ENCODE results near the gene PDE3B.
"Not testable (repeated sequence)": the region's sequence is repeated elsewhere in the genome, so short reads cannot be mapped to it uniquely, and the experiment has no call there.

PDE3B gene

DNA sequence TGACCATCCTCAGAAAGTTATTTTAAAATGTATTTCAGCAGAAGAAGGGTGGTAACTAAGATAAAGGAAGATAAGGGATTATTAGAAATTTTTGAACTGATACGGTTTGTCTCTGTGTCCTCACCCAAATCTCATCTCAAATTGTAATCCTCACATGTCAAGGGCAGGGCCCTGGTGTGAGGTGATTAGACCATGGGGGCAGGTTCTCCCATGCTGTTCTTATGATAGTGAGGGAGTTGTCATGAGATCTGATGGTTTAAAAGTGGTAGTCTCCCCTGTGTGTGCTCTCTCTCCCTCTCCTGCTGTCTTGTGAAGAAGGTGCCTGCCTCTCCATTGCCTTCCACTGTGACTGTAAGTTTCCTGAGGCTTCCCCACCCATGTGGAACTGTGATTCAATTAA is 212.3 kb downstream of the PDE3B start:
- TF ChIP-seq, protein P1, sequence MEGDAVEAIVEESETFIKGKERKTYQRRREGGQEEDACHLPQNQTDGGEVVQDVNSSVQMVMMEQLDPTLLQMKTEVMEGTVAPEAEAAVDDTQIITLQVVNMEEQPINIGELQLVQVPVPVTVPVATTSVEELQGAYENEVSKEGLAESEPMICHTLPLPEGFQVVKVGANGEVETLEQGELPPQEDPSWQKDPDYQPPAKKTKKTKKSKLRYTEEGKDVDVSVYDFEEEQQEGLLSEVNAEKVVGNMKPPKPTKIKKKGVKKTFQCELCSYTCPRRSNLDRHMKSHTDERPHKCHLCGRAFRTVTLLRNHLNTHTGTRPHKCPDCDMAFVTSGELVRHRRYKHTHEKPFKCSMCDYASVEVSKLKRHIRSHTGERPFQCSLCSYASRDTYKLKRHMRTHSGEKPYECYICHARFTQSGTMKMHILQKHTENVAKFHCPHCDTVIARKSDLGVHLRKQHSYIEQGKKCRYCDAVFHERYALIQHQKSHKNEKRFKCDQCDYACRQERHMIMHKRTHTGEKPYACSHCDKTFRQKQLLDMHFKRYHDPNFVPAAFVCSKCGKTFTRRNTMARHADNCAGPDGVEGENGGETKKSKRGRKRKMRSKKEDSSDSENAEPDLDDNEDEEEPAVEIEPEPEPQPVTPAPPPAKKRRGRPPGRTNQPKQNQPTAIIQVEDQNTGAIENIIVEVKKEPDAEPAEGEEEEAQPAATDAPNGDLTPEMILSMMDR (IDR thresholded peaks at IDR 0.05; ENCODE audit: insufficient read depth, low read length, missing control alignments), result no peak
- POLR2A ChIA-PET, result no interaction called here
- CTCF ChIA-PET, result no interaction called here

DNA sequence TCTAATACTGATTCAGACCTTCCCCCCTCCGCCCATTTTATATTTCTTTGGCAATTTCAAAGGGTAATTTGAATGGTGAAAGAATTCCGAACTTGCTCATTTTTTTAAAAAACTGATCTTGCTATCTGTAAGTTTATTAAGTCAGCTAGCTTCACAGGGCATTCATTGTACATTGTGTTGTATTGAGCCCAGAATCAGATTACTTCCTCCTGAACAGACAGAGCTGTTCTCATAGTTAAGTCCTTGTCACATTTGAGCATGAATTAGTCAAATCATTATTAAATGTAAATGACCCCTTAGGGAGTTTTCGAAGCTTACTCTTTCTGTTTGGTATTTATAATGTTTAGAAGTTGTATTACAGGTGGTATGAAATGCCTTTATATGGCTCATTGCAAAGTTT is 214.0 kb downstream of the PDE3B start:
- no peak overlapping the region for H3K4me3 ChIP-seq (ENCODE audit: low read depth, low read length)
- POLR2A ChIA-PET, result no interaction called here
- TF ChIP-seq, protein P1 (IDR thresholded peaks at IDR 0.05; ENCODE audit: insufficient read depth, low read length, missing control alignments), result no peak
- CTCF ChIA-PET, result no interaction called here
- no peak for DNase-seq (ENCODE audit: low read depth, low spot score)

More for the DNA sequence above, 212.3 kb downstream of the PDE3B start:
- no peak for DNase-seq (ENCODE audit: low read depth, low spot score)
- H3K4me3 ChIP-seq (ENCODE audit: low read depth, low read length), result no peak overlapping the region

DNA sequence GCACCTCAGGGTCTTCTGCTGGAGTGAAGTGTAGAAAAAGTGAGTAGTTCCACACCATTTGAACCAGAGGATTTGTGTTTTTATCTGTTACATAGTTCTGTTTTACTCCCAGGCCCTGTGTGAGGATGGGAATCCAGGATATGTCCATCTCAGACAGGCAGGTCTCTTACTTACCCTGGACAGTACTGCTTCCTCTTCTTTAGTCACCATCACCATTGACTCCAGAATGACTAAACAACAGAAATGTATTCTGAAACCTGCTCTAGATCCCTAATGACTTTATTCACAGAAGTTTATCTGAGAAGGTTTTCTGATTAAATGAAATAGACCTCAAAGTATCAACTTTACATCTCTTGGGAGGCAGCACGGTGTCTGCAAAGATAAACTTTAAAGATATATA is 214.8 kb downstream of the PDE3B start:
- no peak overlapping the region for H3K4me3 ChIP-seq (ENCODE audit: low read depth, low read length)
- TF ChIP-seq, protein P1 (IDR thresholded peaks at IDR 0.05; ENCODE audit: insufficient read depth, low read length, missing control alignments), result no peak
- DNase-seq (ENCODE audit: low read depth, low spot score), result no peak
- ChIA-PET POLR2A (no interaction called here), CTCF (no interaction called here)

DNA sequence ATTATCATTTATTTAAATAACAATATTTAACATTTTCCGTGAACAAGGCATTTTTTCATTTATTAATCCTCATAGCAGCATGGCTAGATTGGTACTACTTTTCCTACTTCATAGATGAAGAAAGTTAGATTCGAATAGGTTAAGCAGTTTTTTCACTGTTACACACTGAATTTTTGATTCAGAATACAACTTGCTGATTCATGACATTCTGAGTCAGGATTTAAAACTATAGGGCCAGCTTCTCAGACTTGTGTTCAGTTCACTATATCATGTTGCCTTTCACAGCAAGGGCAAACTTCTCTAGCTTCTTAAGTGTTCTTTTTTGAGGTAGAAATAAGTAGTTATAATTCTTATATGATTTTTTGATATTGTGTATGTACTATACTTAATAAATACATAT is 216.9 kb downstream of the PDE3B start:
- DNase-seq (ENCODE audit: low read depth, low spot score), result no peak
- no peak overlapping the region for H3K4me3 ChIP-seq (ENCODE audit: low read depth, low read length)
- TF ChIP-seq, protein P1 (IDR thresholded peaks at IDR 0.05; ENCODE audit: insufficient read depth, low read length, missing control alignments), result no peak
- ChIA-PET CTCF (interaction anchor here (1.0 kb wide), 1 partner anchor 31 kb away, joined by 3 read pairs; no protein-coding TSS in a partner anchor), POLR2A (no interaction called here)

DNA sequence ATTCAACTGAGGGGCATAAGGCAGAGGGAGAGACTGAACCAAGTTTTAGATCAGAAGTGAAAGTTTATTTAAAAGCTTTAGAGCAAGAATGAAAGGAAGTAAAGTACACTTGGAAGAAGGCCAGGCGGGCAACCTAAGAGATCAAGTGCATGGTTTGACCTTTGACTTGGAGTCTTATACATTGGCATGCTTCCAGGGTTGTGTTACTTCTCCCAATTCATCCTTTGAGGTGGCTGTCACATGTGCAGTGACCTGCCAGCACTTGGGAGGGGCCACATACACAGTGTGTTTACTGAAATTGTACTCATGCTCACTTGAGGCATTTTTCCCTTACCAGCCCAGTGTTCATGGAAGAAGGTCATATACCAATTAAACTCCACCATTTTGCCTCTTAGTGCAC is 218.1 kb downstream of the PDE3B start:
- POLR2A ChIA-PET, result no interaction called here
- TF ChIP-seq, protein P1 (IDR thresholded peaks at IDR 0.05; ENCODE audit: insufficient read depth, low read length, missing control alignments), result no peak
- CTCF ChIA-PET, result no interaction called here
- no peak for DNase-seq (ENCODE audit: low read depth, low spot score)
- no peak overlapping the region for H3K4me3 ChIP-seq (ENCODE audit: low read depth, low read length)

DNA sequence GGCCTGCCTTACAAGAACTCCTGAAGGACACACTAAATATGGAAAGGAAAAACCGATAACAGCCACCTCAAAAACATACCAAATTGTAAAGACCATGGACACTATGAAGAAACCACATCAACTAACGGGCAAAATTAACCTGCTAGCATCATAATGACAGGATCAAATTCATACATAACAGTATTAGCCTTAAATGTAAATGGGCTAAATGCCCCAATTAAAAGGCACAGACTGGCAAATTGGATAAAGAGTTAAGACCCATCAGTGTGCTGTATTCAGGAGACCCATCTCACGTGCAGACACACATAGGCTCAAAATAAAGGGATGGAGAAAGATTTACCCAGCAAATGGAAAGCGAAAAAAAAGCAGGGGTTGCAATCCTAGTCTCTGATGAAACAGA is 220.2 kb downstream of the PDE3B start:
- CTCF ChIA-PET; H3K4me3 ChIP-seq (ENCODE audit: low read depth, low read length); POLR2A ChIA-PET; DNase-seq (ENCODE audit: low read depth, low spot score): not testable (repeated sequence)

DNA sequence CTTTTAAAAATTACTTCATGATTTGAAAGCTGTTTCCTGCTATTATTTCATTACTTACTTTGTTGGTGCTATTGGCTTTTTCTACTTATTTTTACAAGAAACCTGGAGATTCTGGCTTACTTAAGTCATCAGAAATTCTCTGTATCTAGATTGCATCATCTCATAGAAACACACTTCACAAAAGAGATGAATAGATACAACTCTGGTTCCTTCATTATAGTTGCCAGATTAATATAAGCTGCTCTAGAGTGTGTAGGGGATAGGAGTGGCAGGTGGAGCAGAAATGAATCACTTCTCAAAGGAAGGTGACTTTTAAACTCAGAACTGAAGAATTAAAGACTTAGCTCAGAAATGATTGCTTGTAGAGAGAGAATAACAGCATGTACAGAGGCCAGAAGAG is 228.4 kb downstream of the PDE3B start:
- CTCF ChIA-PET, result interaction anchor here (1.0 to 1.2 kb wide), 2 partner anchors 35 to 82 kb away, joined by 3 read pairs; no protein-coding TSS in a partner anchor

More for the DNA sequence above, 228.4 kb downstream of the PDE3B start:
- POLR2A ChIA-PET, result no interaction called here
- no peak overlapping the region for H3K4me3 ChIP-seq (ENCODE audit: low read depth, low read length)
- TF ChIP-seq, protein P1 (IDR thresholded peaks at IDR 0.05; ENCODE audit: insufficient read depth, low read length, missing control alignments), result no peak
- no peak for DNase-seq (ENCODE audit: low read depth, low spot score)

All from AG04449 (cell line).